22Rv1 (cell line): ENCODE data around the gene SLFNL1.

ENCODE experiments used
- CTCF ChIP-seq: fragments of 450-650 bp; IDR thresholded peaks from 2 replicates; pipeline ENCODE4 v1.5.1; 2017; ENCODE audit warnings: mild to moderate bottlenecking
- ZFX ChIP-seq: fragments of 450-650 bp; IDR thresholded peaks from 2 replicates; pipeline ENCODE4 v1.6.1; 2017; ENCODE audit warnings: antibody characterized with exemption, borderline replicate concordance

DNA sequence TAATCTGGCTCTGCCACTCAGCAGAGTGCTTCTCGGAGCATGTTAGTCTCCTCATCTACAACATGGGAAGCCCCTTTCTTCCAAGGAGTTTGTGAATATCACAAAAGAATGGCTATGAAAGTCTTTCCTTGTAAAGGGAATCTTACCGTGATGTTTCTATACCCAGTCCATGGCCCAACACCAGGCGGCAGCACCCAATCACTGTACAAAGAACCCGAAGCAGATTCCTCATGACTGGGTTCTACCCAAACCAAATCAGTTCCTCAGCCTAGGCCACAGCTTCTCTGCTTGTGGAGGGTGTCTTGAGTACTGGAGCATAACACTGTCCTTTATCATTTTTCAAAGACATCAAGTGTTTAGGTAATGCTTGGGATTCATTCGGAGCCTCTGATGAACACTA lies 16.6 kb upstream of the SLFNL1 start:
- no peak for TF ChIP-seq CTCF
- TF ChIP-seq ZFX = no peak
